Gastrocnemius medialis (tissue), 4 donors: ENCODE results near the gene ENDOU. TPM values are rescaled to one million over a fixed set of nuclear protein-coding genes. Genes with fewer than 3 reads are reported as not detected.

Experiments
- ATAC-seq, 2 donors: fragments of 150-250 bp; one replicate each; pipeline ENCODE4 v1.9.1; 2016
- DNase-seq, 2 donors: peaks; one replicate each; pipeline ENCODE4 v3.0.0-alpha.2; 2019
- H3K27ac ChIP-seq, 4 donors: fragments of 200-600 bp; sonication (generic); 1 replicate in 1 of 4; 2 replicates in 3 of 4; pipeline ENCODE4 v1.5.1; 2016 to 2018; ENCODE audit warnings: mild to moderate bottlenecking in 2 of 4, moderate library complexity in 1 of 4
- H3K27me3 ChIP-seq, 3 donors: fragments of 200-600 bp; sonication (generic) in 2 of 3; 1 replicate in 1 of 3; 2 replicates in 2 of 3; pipeline versions ENCODE4 v1.5.1 to v1.6.0; 2016 to 2019; ENCODE audit warnings: mild to moderate bottlenecking in 1 of 3, moderate library complexity in 1 of 3
- H3K36me3 ChIP-seq, 2 donors: fragments of 200-600 bp; sonication (generic) in 1 of 2; one replicate each; pipeline ENCODE4 v1.5.1; 2017 to 2018
- H3K4me1 ChIP-seq, 2 donors: fragments of 200-600 bp; sonication (generic) in 1 of 2; one replicate each; pipeline ENCODE4 v1.5.1; 2016 to 2017; ENCODE audit warnings: mild to moderate bottlenecking in 2 of 2
- H3K4me3 ChIP-seq, 4 donors: fragments of 200-600 bp; sonication (generic) in 3 of 4; 1 replicate in 1 of 4; 2 replicates in 3 of 4; pipeline ENCODE4 v1.5.1; 2016 to 2019; ENCODE audit warnings: mild to moderate bottlenecking in 2 of 4
- H3K9me3 ChIP-seq, 3 donors: fragments of 200-600 bp; sonication (generic) in 2 of 3; 1 replicate in 1 of 3; 2 replicates in 2 of 3; pipeline ENCODE4 v1.5.1; 2016 to 2019
- POLR2A ChIP-seq, 2 donors: fragments of 450-650 bp; IDR thresholded peaks; one replicate each; pipeline ENCODE4 v1.6.1; 2017; ENCODE audit warnings: antibody characterized with exemption in 2 of 2, mild to moderate bottlenecking in 2 of 2, moderate library complexity in 2 of 2
- in situ Hi-C, 4 donors: fragments of 200-750 bp; cut with MboI; loops; one replicate each; pipeline versions ENCODE4 v1.15.0 to v1.8.0; 2017; ENCODE audit warnings: low sequenced_read_pairs in 4 of 4
- intact Hi-C: fragments of 100-400 bp; cut with DNase I; formaldehyde crosslinking; loops from one replicate; pipeline ENCODE4 v1.15.1; 2023; ENCODE audit warnings: low total_unique reads
- total RNA-seq, 4 donors: library from RNA; depleted of rRNA; stranded (reverse); fragments of >200 nt; gene quantifications; one replicate each; pipeline versions ENCODE4 v1.1.0 to v1.2.3, GENCODE V29; 2016
- TF ChIP-seq, protein P1 (sequence below), 5 experiments: fragments of 450-650 bp in 3 of 5; fragments of 200-600 bp in 2 of 5; sonication (generic) in 2 of 5; IDR thresholded peaks in 4 of 5; conservative IDR thresholded peaks in 1 of 5; 1 replicate in 4 of 5; 2 replicates in 1 of 5; pipeline ENCODE4 v1.5.1; 2016 to 2019; ENCODE audit warnings: antibody characterized with exemption in 5 of 5, mild to moderate bottlenecking in 3 of 5, moderate library complexity in 3 of 5

The ENDOU gene
- total RNA-seq, 4 donors from 2014 or later: 0.16 TPM; not detected in 3

DNA sequence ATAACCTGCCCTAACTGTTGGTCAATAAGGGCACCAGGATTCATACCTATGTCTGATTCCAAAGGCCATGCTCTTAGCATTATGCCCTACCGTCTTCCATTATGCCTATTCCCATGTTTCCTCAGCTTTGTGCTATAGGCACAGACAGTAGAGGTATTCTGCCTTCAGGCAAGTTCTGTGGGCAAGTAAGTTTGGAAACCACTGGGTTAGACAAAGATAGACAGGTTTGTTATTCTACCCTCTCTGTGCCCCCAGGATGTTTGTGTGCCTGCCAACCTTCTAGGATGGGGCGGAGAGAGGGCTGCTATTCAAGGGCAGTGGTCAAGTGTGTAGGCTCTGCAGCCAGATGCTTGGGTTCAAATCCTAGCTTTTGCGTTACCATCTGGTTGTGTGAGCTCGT lies 28.8 kb upstream of the ENDOU start:
- in situ Hi-C loops: no loop called here
- DNase-seq (no peak), ATAC-seq (no peak)
- no peaks in the 10 kb centered on the region for H3K36me3 ChIP-seq
- intact Hi-C loops: no loop called here
- TF ChIP-seq, protein P1, sequence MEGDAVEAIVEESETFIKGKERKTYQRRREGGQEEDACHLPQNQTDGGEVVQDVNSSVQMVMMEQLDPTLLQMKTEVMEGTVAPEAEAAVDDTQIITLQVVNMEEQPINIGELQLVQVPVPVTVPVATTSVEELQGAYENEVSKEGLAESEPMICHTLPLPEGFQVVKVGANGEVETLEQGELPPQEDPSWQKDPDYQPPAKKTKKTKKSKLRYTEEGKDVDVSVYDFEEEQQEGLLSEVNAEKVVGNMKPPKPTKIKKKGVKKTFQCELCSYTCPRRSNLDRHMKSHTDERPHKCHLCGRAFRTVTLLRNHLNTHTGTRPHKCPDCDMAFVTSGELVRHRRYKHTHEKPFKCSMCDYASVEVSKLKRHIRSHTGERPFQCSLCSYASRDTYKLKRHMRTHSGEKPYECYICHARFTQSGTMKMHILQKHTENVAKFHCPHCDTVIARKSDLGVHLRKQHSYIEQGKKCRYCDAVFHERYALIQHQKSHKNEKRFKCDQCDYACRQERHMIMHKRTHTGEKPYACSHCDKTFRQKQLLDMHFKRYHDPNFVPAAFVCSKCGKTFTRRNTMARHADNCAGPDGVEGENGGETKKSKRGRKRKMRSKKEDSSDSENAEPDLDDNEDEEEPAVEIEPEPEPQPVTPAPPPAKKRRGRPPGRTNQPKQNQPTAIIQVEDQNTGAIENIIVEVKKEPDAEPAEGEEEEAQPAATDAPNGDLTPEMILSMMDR (IDR thresholded peaks at IDR 0.05 in 4 of 5, conservative IDR thresholded peaks at IDR 0.05 in 1 of 5): no peak
- no peak for TF ChIP-seq POLR2A (IDR thresholded peaks at IDR 0.05)
- H3K27me3 ChIP-seq: no peaks in the 10 kb centered on the region
- peak overlapping the region; percentile 12 to 77 (median 50) for H3K4me3 ChIP-seq
- H3K9me3 ChIP-seq: no peaks in the 10 kb centered on the region
- peak overlapping the region; percentile 75 to 90 (median 78) for H3K27ac ChIP-seq
- peaks cover 35 to 43% of the 10 kb centered on the region in 2 donors for H3K4me1 ChIP-seq

DNA sequence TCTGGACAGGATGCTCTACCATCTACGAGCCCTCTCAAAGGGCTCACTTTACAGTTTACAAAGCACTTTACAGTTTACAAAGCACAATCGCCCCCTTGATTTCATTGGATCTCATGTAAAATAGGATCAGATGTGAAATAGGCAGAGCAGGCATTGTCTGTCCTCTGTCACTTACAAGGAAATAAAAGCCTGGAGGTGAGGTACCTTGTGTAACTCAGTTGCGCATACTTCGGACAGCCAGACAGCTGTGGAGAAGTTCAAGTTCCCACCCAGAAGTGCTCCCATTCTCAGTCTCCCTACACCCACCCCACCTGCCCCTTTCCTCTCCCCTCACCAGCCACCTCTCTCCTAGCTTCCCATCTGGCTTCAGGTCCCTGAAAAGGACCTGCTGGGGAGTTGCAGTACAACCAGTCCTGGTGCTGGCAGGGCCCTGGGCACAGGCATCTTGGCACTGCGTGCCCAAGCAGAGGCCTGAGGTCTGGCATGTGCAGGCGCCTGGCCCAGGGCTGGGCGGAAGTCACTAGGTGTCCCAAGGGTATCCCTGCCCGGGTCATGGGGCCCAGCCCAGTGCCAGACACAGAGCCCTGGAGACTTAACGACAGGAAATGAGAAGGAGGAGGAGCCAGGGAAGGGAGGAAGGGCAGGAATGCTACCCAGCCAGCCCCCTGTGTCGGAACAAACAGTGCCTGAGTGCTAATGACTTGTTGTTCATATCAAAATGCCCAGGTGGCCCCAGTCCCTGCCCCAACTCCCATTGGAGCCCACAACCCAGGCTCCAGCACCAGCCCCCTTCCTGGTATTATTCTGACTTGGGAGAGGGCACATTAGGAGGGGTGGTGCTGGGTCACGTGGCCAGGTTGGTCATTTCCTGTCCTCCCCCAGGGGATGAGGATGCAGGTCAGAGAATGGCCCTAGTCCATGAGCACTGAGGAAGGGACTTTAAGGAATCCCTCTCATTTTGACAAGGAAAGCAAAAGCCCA lies 28.0 kb upstream of the ENDOU start:
- H3K36me3 ChIP-seq: no peaks in the 10 kb centered on the region
- TF ChIP-seq, protein P1 (IDR thresholded peaks at IDR 0.05 in 4 of 5, conservative IDR thresholded peaks at IDR 0.05 in 1 of 5): peak in 2 of 5 experiments; percentile 7 to 22
- peak in 1 of 2 donors; percentile 10 for TF ChIP-seq POLR2A (IDR thresholded peaks at IDR 0.05)
- H3K4me1 ChIP-seq: peaks cover 33 to 42% of the 10 kb centered on the region in 2 donors
- H3K4me3 ChIP-seq: peak overlapping the region; percentile 12 to 77 (median 50)
- ATAC-seq (peak; percentile 83 to 91), DNase-seq (peak; percentile 92)
- no peaks in the 10 kb centered on the region for H3K27me3 ChIP-seq
- intact Hi-C loops: no loop called here
- peak overlapping the region; percentile 75 to 90 (median 78) for H3K27ac ChIP-seq
- H3K9me3 ChIP-seq: no peaks in the 10 kb centered on the region
- in situ Hi-C loops: no loop called here

DNA sequence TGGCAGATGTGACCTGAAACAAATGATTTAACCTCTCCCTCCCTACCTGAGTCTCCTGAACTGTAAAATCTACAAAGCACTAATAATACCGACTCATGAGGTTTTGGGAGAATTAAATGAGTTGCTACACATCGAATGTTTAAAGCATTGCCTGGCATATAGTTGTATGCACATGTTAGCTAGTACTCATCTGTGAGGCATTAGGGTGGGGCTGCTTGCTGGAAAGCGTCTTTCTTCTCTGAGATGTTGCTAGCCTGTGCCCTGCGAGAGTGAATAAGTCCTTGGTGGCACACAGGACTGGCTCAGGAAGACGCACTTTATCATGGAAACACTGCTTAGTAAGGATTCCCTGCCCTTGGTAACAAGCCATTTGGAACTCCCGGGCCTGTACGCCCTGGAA lies 27.3 kb upstream of the ENDOU start:
- H3K4me3 ChIP-seq: peak overlapping the region in 1 of 4 donors; percentile 62
- intact Hi-C loops: no loop called here

DNA sequence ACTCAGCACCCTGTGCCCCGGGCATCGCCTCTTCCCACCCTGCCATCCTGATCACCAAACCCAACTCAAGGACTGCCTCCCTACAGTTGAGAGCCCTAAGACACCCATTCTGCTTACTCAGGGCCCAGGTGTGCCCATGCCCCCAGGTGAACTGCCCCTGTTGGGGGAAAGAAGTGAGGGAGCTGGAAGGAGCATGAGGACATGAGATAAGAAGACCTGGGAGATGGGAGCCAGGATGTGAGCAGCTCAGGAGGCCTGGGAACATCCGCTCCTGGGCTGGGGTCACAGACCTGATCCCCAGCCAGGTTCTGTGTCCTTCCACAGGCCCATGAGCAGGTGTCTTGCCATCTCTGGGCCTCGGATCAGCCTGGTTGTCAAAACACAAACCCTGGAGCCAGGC lies 26.8 kb upstream of the ENDOU start:
- H3K27ac ChIP-seq: peak overlapping the region; percentile 75 to 90 (median 78)
- no peak overlapping the region for H3K4me3 ChIP-seq
- no peaks in the 10 kb centered on the region for H3K27me3 ChIP-seq
- TF ChIP-seq, protein P1 (IDR thresholded peaks at IDR 0.05 in 4 of 5, conservative IDR thresholded peaks at IDR 0.05 in 1 of 5): no peak
- no peak for TF ChIP-seq POLR2A (IDR thresholded peaks at IDR 0.05)
- no peaks in the 10 kb centered on the region for H3K36me3 ChIP-seq
- ATAC-seq (no peak), DNase-seq (no peak)
- in situ Hi-C loops: no loop called here
- no peaks in the 10 kb centered on the region for H3K9me3 ChIP-seq
- H3K4me1 ChIP-seq: peaks cover 33 to 42% of the 10 kb centered on the region in 2 donors
- intact Hi-C loops: no loop called here

More for the DNA sequence above, 27.3 kb upstream of the ENDOU start:
- peaks cover 33 to 42% of the 10 kb centered on the region in 2 donors for H3K4me1 ChIP-seq
- H3K27me3 ChIP-seq: no peaks in the 10 kb centered on the region
- H3K9me3 ChIP-seq: no peaks in the 10 kb centered on the region
- ATAC-seq: no peak
- no peak for DNase-seq
- in situ Hi-C loops: no loop called here
- no peaks in the 10 kb centered on the region for H3K36me3 ChIP-seq
- peak overlapping the region; percentile 75 to 90 (median 78) for H3K27ac ChIP-seq
- no peak for TF ChIP-seq POLR2A (IDR thresholded peaks at IDR 0.05)
- TF ChIP-seq, protein P1 (IDR thresholded peaks at IDR 0.05 in 4 of 5, conservative IDR thresholded peaks at IDR 0.05 in 1 of 5): no peak
